ENCODE data around the gene CHST8. TPM values are rescaled to one million over a fixed set of nuclear protein-coding genes. Genes with fewer than 3 reads are reported as not detected.
"Not testable (repeated sequence)": the region's sequence is repeated elsewhere in the genome, so short reads cannot be mapped to it uniquely, and the experiment has no call there.

CHST8 gene
- total RNA-seq (2014; rRNA removed; shearing (Covaris generic)): not detected in 2 replicates

DNA sequence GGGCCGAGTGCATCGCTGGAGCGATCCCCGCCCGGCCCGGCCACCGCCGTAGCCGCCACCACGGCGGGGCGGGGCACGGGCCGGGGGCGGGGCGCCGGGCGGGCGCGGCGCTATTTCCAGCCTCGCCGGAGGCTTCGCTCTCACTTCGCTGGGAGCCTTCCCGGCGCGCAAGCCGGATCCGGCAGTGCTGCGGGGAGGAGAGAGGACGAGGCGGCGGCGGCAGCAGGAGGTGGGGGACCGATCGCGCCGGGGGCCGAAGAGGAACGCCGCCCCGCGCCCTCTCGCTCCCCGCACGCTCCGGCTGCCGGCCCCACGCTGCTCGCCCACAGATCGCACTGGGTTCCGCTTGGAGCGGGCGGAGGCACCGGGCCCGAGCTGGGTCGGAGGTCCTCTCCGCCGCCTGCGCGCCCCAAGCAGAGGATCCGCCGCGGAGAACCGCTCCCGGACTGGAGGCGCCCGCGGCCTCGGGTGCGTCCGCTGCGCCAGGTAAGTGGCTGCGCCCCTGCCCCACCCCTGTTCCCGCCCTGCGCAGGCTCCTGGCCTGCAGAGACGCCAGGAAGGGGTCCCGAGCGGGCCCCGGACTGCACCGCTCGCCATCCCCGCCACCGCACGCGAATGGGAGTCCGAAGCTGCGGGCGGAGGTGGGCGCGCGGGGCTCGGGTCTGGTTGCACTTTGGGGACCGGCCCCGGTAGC is at the start of gene CHST8:
CHST8 (plus strand) TSS at position 143 of the 694 bp plus-strand sequence. CDS start 67,309 bp downstream, outside the sequence.
- DNase-seq (ENCODE audit: low spot score): no peak

DNA sequence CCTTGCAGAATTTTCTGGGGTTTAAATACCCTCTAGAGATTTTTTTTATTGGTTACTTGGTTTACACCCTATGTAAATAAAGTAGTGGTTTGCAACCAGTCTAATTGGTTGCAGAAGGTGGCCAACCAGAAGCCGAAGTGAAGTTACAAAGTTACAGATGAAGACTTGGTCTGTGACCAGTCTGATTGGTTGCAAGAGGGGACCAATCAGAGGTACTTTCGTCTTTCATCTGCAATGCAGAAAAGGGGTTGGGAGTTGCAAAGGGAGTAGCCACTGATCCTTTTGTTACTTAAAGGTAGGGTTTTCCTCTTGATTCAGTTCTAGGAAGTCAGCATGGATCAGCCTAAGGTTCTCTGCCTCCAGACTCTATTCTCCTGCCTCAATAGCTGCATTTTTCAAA is 48.8 kb upstream of the CHST8 start:
- DNase-seq (ENCODE audit: low spot score): no peak

DNA sequence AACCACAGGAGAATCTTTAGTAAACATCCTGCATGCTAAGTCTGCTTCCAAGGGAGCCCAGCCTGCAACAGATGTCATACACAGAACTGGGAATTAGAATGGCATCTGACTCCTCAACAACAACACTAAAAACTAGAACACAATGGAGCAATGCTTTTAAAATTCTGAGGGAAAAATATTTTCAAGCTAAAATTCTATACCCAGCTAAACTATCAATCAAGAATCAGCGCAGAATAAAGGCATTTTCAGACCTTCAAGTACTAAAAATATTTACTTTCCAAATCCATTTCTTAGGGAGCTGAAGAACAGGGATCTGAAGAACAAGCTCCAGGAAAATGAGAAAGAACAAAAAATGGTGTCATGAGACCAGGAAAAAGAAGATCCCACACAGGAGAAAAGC is 46.9 kb upstream of the CHST8 start:
- no peak for DNase-seq (ENCODE audit: low spot score)

GRCh38 chr19:33578697-33579096 is 43.1 kb upstream of the CHST8 start:
- no peak for DNase-seq (ENCODE audit: low spot score)

DNA sequence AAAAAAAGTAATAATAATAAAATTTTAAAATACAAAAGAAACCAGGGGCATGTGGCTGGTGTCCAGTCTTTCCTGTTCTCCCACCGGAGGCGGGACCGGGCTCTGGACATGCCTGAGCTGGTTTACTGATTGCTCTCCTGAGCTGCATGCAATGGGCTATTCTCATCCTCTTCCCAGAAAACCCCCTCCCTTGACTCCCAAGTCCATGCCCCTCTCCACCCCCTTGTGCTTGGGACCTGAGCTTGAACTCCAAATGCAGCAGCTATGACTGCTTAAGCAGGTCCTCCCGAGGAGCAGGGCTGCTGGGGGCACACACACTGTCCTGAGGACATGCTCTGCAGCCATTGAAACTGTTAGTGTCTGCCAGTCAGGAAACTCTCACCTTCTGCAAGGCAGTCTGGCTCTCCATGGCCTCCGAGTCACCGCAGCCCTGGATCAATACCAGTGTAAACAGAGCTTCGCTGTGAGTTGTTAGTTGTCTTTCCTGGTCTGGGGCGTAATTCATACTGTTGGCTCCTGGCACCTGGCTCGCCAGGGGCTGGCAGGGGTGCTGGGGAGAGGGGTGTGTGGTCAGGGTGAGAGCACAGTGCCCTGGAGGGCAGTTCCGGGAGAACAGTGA is 41.6 kb upstream of the CHST8 start:
- DNase-seq (ENCODE audit: low spot score): no peak

GRCh38 chr19:33580645-33581037 is 41.1 kb upstream of the CHST8 start:
- no peak for DNase-seq (ENCODE audit: low spot score)

DNA sequence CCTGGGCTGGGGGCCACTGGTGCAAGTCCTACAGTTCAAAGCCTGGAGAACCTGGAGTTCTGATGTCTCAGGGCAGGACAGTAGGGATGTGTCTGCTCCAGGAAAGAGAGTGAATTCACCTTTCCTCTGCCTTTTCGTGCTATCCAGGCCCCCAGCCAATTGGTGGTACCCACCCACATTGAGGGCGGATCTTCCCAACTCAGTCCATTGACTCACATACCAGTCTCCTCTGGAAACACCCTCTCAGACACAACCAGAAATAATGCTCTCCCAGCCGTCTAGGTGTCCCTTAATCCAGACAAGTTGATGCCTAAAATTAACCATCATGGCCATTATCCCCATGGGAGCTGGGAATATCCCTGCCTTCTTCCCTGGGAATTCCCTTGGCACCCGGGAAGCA is 38.8 kb upstream of the CHST8 start:
- no peak for DNase-seq (ENCODE audit: low spot score)

DNA sequence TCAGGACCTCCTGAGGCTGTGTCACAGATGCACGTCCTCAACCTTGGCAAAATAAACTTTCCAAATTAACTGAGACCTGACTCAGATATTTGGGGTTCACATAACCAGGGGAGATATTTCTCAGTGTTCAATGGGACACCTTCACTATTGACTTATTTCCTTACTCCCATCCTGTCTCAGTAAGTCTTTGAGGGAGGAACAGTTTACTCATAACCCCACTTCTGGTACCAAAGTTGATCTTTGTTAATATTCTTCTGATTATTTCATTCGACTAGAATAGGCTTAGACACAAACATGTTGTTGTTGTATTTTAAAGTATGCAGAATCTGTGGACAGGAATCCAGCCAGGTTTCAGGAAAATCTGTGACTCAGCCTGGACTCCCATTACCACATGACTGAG is 34.6 kb upstream of the CHST8 start:
- no peak for DNase-seq (ENCODE audit: low spot score)

DNA sequence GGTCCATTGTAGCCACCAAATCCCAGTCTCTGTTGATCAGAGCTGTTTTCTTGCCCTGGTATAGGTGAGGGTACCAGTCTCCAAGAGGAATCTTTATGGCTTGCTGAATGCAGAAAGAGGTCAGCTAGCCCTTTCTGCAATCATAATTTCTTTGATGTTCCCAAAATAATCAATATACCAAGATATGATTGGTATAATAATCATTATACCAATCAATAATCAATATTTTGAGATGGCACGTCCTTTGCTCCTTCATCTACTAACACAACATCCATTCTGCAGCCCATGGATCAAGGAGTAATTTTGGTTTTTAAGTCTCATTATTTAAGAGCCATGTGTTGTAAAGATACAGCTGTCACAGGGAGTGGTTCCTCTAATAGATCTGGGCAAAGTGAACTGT is 31.5 kb upstream of the CHST8 start:
- DNase-seq (ENCODE audit: low spot score): no peak

- no peak for DNase-seq (ENCODE audit: low spot score)
Measured at GRCh38 chr19:33595783-33596182, 26.0 kb upstream of the CHST8 start.

DNA sequence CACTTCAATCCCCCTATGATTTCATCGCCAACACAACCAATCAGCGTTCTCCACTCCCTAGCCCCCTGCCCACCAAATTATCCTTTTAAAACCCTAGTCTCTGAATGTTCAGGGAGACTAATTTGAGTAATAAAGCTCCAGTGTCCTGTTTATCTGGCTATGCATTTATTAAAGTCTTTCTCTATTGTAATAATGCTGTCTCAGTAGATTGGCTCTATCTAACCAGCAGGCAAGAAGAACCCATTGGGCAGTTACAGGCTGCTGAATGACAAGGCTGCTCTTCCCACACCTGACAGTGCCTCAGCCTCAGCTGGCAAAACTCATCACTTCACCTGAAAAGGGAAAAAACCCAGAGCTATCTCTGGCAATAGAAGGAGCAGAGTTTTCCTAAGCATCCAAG is 20.2 kb upstream of the CHST8 start:
- no peak for DNase-seq (ENCODE audit: low spot score)

- DNase-seq (ENCODE audit: low spot score): no peak
Measured at GRCh38 chr19:33602576-33603204, 19.1 kb upstream of the CHST8 start.

- DNase-seq (ENCODE audit: low spot score): no peak
Measured at GRCh38 chr19:33603377-33603776, 18.4 kb upstream of the CHST8 start.

GRCh38 chr19:33604651-33605050 is 17.1 kb upstream of the CHST8 start:
- no peak for DNase-seq (ENCODE audit: low spot score)

- not testable (repeated sequence) for DNase-seq (ENCODE audit: low spot score)
Measured at GRCh38 chr19:33605803-33606295, 15.9 kb upstream of the CHST8 start.

GRCh38 chr19:33606556-33606955 is 15.2 kb upstream of the CHST8 start:
- DNase-seq (ENCODE audit: low spot score): no peak

GRCh38 chr19:33609353-33609752 is 12.4 kb upstream of the CHST8 start:
- DNase-seq (ENCODE audit: low spot score): no peak

- no peak for DNase-seq (ENCODE audit: low spot score)
Measured at GRCh38 chr19:33610588-33610987, 11.2 kb upstream of the CHST8 start.

DNA sequence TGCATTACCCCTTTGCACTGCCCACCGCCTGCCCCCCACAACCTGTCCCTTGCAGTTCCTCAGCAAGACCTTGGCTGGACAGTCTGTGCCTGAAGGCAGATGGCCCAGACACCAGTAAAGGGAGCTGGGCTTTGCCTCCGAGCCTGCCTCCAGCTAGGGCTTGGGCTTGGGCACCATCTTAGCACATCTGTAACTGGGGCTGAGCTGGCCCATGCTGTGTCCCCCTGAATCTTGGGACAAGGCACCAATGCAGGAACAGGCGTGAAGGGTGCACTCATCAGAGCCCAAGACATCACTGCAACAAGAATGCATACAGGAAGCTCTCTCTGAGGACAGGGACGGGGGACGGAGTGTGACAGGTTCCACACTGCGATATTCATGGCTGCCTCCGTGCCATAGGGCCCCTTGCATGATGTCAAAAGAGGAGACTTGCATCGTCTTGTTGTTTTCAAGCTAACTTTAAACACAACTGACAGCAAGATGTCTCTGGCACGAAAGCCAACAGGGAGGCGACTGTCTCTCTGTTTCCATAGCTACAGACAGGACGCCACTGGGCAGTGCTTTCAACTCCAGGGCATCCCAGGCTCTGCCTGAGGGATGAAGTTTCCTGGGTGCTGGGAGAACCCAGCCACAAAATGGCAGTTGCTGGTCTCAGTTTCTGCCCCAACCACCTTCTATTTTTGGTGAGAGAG is 8.7 kb upstream of the CHST8 start:
- no peak for DNase-seq (ENCODE audit: low spot score)

DNA sequence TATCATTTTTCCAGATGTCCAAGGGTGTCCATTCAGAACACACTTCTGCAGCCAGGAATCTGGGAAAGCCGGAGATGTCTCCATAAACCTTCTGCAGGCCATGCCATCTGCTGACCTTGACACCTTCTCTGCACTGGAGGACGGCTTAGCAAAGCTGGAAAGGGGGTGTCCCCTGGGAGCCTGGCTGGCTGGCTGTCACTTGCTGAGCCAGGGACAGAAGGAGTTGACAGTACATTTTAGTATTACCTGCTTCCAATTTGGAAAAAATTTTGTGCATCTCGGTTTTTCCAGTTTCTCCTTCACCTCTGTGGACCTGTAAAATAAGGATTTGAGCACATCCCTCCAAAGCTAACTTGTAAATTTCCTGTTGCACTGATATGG is 8.1 kb upstream of the CHST8 start:
- no peak for DNase-seq (ENCODE audit: low spot score)

DNA sequence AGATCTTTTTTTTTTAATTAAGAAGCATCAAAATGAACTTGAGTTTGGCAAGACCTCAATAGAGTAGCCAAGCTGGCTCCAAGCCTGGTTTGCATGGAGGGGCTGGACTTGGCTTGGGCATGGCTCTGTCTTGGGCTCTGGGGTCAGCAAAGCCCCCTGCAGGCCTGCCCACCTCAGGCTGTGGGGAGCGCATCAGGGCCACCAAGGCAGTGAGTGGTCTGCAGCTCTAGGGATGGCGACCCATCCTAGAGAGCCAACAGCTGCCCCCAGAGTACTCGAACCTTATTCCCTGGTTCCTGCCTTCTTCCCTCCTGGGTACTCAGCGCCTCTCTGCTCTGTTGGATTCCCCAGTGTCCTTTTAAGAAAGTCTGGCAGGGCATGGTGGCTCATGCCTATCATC is 5.4 kb upstream of the CHST8 start:
- DNase-seq (ENCODE audit: low spot score): no peak

GRCh38 chr19:33616857-33617256 is 4.9 kb upstream of the CHST8 start:
- DNase-seq (ENCODE audit: low spot score): no peak
